22Rv1 (cell line): ENCODE results near the gene DDX25.

Experiments used
- H3K27ac ChIP-seq: fragments of 450-650 bp; 2 replicates; pipeline ENCODE4 v1.5.1; 2017
- ZFX ChIP-seq: fragments of 450-650 bp; IDR thresholded peaks from 2 replicates; pipeline ENCODE4 v1.6.1; 2017; ENCODE audit warnings: antibody characterized with exemption, borderline replicate concordance
- TF ChIP-seq, protein P1 (sequence below): fragments of 450-650 bp; IDR thresholded peaks from 2 replicates; pipeline ENCODE4 v1.5.1; 2017; ENCODE audit warnings: mild to moderate bottlenecking

DDX25 gene

DNA sequence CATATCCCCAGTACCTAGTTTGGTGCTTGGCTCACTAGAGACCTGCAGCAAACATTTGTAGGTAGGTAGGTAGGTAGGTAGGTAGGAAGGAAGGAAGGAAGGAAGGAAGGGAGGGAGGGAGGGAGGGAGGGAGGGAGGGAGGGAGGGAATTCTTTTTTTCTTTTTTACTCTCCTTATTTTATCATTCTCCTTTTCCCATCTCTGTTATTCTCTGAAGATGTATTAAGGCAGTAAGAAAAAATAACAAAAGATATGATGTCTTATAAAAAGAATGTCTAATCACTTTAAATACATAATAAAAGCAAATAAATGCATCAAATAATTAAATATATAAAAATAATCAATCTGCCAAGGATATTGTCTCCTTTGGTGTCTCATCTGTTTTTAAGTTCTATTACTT lies 70.0 kb downstream of the DDX25 start:
- TF ChIP-seq ZFX = no peak
- TF ChIP-seq, protein P1, sequence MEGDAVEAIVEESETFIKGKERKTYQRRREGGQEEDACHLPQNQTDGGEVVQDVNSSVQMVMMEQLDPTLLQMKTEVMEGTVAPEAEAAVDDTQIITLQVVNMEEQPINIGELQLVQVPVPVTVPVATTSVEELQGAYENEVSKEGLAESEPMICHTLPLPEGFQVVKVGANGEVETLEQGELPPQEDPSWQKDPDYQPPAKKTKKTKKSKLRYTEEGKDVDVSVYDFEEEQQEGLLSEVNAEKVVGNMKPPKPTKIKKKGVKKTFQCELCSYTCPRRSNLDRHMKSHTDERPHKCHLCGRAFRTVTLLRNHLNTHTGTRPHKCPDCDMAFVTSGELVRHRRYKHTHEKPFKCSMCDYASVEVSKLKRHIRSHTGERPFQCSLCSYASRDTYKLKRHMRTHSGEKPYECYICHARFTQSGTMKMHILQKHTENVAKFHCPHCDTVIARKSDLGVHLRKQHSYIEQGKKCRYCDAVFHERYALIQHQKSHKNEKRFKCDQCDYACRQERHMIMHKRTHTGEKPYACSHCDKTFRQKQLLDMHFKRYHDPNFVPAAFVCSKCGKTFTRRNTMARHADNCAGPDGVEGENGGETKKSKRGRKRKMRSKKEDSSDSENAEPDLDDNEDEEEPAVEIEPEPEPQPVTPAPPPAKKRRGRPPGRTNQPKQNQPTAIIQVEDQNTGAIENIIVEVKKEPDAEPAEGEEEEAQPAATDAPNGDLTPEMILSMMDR = no peak
- H3K27ac ChIP-seq = no peak overlapping the region

- H3K27ac ChIP-seq = no peak overlapping the region
- no peak for TF ChIP-seq ZFX
- TF ChIP-seq, protein P1 = no peak
Measured at GRCh38 chr11:125975634-125976033, 71.3 kb downstream of the DDX25 start.

DNA sequence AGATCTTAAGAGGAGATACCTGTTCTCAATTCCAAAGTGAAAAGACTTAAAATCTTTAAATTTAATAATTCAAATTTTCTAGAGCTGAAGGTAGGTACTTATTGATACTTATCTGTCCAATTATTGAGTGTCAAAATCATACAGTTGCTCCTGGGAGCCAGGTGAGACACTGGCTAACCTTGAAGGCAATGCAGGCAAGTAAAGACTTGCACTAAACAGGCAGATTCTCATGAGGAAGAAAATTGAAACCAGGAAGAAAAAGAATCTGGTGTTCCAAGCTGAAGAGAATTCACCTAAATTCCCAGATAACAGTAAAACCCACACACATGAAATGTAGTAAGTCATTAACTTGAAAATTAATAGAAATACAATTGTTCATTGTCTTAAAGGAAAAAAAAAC lies 71.8 kb downstream of the DDX25 start:
- H3K27ac ChIP-seq = no peak overlapping the region
- no peak for TF ChIP-seq ZFX
- TF ChIP-seq, protein P1 = no peak

DNA sequence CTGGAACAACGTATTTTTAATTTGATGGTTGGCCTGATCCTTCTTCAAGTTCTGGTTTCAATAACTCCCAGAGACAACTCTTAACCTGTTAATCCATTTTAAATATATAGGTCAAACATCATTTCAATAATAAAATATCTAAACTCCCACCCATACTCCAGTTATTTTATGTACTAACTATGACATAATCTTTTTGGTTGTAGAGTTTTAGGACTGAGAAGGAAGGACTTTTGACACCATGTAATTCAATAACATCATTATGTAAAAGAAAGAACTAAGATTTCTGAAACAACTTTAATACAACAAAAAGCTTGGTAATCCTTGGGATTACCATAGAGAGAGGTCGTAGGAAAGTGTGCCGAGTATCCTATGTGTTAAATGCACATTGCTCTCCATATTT lies 73.0 kb downstream of the DDX25 start:
- TF ChIP-seq, protein P1 = no peak
- TF ChIP-seq ZFX = no peak
- no peak overlapping the region for H3K27ac ChIP-seq

DNA sequence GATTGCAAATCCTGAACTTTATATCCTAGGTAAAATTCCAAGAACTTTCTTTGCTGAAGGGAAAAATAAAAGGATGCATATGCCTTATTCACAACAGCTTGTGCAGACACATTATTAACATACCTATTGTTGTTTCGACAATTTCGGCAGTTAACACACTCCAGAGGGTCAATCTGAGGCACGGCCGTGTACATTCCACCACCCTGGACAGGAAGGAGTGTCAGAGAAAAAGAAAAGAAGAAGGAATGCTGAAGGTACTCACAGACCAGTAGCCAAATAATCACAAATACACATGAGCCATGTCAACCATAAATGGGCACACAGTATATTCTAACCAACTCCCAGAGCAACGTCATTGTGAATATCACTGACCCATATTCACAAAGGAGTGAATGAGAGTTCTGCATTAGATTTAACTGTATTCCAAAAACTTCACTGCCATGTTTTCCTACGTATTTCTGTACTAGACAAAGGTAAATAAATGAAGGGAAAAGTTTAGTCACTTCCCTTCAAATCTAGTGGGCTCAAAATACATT lies 73.9 kb downstream of the DDX25 start:
- TF ChIP-seq, protein P1 = no peak
- TF ChIP-seq ZFX = no peak

More for the DNA sequence above, 73.9 kb downstream of the DDX25 start:
- no peak overlapping the region for H3K27ac ChIP-seq
